K562 (cell line): Measurements from ENCODE around the gene CASKIN1. TPM values are rescaled to one million over a fixed set of nuclear protein-coding genes. Genes with fewer than 3 reads are reported as not detected.

Experiments
- BRD9 ChIP-seq: fragments of 450-650 bp; IDR thresholded peaks from 2 replicates; pipeline ENCODE4 v1.6.1; 2018; ENCODE audit warnings: low read depth; ENCODE audit not compliant: partially characterized antibody
- ETV6 ChIP-seq, 3 experiments: fragments of 150-350 bp in 1 of 3; sonication (generic) in 1 of 3; formaldehyde crosslinking in 1 of 3; IDR thresholded peaks; 2 replicates each; pipeline versions ENCODE4 v1.6.1 to v1.8.0; 2014 to 2022; ENCODE audit warnings: borderline replicate concordance in 2 of 3, low read depth in 2 of 3, antibody characterized with exemption in 1 of 3, low read length in 1 of 3, mild to moderate bottlenecking in 1 of 3, missing genetic modification reagents in 1 of 3
- JUNB ChIP-seq: fragments of 450-650 bp; formaldehyde crosslinking; conservative IDR thresholded peaks from 2 replicates; pipeline ENCODE4 v1.4.0; 2020; ENCODE audit warnings: mild to moderate bottlenecking
- KLF10 ChIP-seq: fragments of 250-450 bp; sonication (Bioruptor Pico); IDR thresholded peaks from 2 replicates; pipeline ENCODE4 v1.6.1; 2021; ENCODE audit warnings: matching md5 sums
- MNT ChIP-seq, 2 experiments: fragments of 450-650 bp; conservative IDR thresholded peaks; 2 replicates each; pipeline ENCODE4 v1.6.1; 2017; ENCODE audit warnings: mild to moderate bottlenecking in 2 of 2, moderate library complexity in 2 of 2
- POLR3G ChIP-seq: IDR thresholded peaks from 2 replicates; pipeline ENCODE4 v1.6.1; 2011; ENCODE audit not compliant: insufficient read length, insufficient replicate concordance; ENCODE audit errors: extremely low read depth
- PRDM10 ChIP-seq: fragments of 450-650 bp; IDR thresholded peaks from 2 replicates; pipeline ENCODE4 v1.6.1; 2018; ENCODE audit not compliant: partially characterized antibody
- STAT5B ChIP-seq: fragments of 250-450 bp; sonication (Bioruptor Pico); IDR thresholded peaks from 2 replicates; pipeline ENCODE4 v1.8.0; 2021; ENCODE audit warnings: mild to moderate bottlenecking, inconsistent platforms
- TFAM ChIP-seq: fragments of 250-450 bp; sonication (Bioruptor Pico); conservative IDR thresholded peaks from 2 replicates; pipeline ENCODE4 v1.5.0; 2021; ENCODE audit warnings: mild to moderate bottlenecking, moderate library complexity
- XRCC3 ChIP-seq: fragments of 450-650 bp; IDR thresholded peaks from 2 replicates; pipeline ENCODE4 v1.6.1; 2017; ENCODE audit warnings: mild to moderate bottlenecking, moderate library complexity
- YBX1 ChIP-seq: fragments of 450-650 bp; IDR thresholded peaks from 2 replicates; pipeline ENCODE4 v1.7.1; 2016; ENCODE audit warnings: mild to moderate bottlenecking
- ZFP36 ChIP-seq: fragments of 150-350 bp; IDR thresholded peaks from 2 replicates; pipeline ENCODE4 v1.6.1; 2018; ENCODE audit warnings: low read length, low read depth; ENCODE audit not compliant: partially characterized antibody
- ZHX1 ChIP-seq: fragments of 150-350 bp; conservative IDR thresholded peaks from 2 replicates; pipeline ENCODE4 v1.6.1; 2014; ENCODE audit warnings: low read length
- ZNF277 ChIP-seq: fragments of 250-450 bp; sonication (Bioruptor Pico); IDR thresholded peaks from 2 replicates; pipeline ENCODE4 v1.8.0; 2022; ENCODE audit warnings: inconsistent platforms, mild to moderate bottlenecking, moderate library complexity, borderline replicate concordance
- ZNF512 ChIP-seq: IDR thresholded peaks from 2 replicates; pipeline ENCODE4 v1.6.1; 2016; ENCODE audit warnings: missing genetic modification characterization, missing compliant biosample characterization
- ZNF551 ChIP-seq: fragments of 250-450 bp; sonication (Bioruptor Pico); IDR thresholded peaks from 2 replicates; pipeline ENCODE4 v1.5.0; 2021; ENCODE audit warnings: mild to moderate bottlenecking, moderate library complexity
- polyA plus RNA-seq, 8 experiments: library from polyadenylated mRNA; depleted of rRNA in 4 of 8; stranded (reverse) in 5 of 8; unstranded in 3 of 8; fragments of >200 nt; fragmentation: Nextera tagmentation in 2 of 8; fragmentation: Illumina TruSeq in 1 of 8; extraction: Ambion mirVana in 2 of 8; extraction: Trizol in 1 of 8; gene quantifications; 2 replicates each; pipeline versions ENCODE4 v1.2.1 to v1.2.3, GENCODE V29; 2011 to 2014; ENCODE audit warnings: inconsistent platforms in 1 of 8, missing spikeins in 1 of 8
- total RNA-seq, 7 experiments: library from RNA; depleted of rRNA in 6 of 7; stranded (reverse); fragments of >200 nt in 6 of 7; fragmentation: Illumina TruSeq in 2 of 7; extraction: Trizol in 2 of 7; gene quantifications; 2 replicates each; pipeline versions ENCODE4 v1.2.1 to v1.2.3, GENCODE V29; 2011 to 2021; ENCODE audit warnings: low replicate concordance in 1 of 7

The CASKIN1 gene
- total and polyA plus RNA-seq, 9 of the 15 experiments (the other 6 are each of a cell fraction or from before 2014, with no cell fraction given): 0.15 to 4.5 (median 1.5) TPM; not detected in 2

GRCh38 chr16:2223221-2223941 is 27.0 kb upstream of the CASKIN1 start, which contains the start of gene E4F1 (continued):
- TF ChIP-seq ZHX1: 0 out of 2 replicates have a peak, but pooled peaks have one; percentile 66
- TF ChIP-seq JUNB (CRISPR knock-in tag): no peak
- TF ChIP-seq STAT5B: no peak
- no peak for TF ChIP-seq TFAM (CRISPR knock-in tag)
- peak; percentile 83 to 91 for TF ChIP-seq MNT (conservative IDR thresholded peaks at IDR 0.05)
- peak; percentile 0 for TF ChIP-seq PRDM10
- no peak for TF ChIP-seq YBX1
- TF ChIP-seq POLR3G: no peak
- no peak for TF ChIP-seq XRCC3
- TF ChIP-seq ZFP36: no peak
- no peak for TF ChIP-seq KLF10 (CRISPR knock-in tag)
- TF ChIP-seq ETV6 (IDR thresholded peaks at IDR 0.05; ENCODE audit: borderline replicate concordance in 1 of 2, low read depth in 2 of 2, low read length in 1 of 2): no peak
- TF ChIP-seq ETV6 (CRISPR knock-in tag; IDR thresholded peaks at IDR 0.05; ENCODE audit: borderline replicate concordance): no peak
- TF ChIP-seq BRD9: no peak
- TF ChIP-seq ZNF551 (CRISPR knock-in tag): no peak
- no peak for TF ChIP-seq ZNF277
- no peak for TF ChIP-seq ZNF512 (tag)
